ENCODE data around the gene EHHADH. TPM values are rescaled to one million over a fixed set of nuclear protein-coding genes. Genes with fewer than 3 reads are reported as not detected.

The EHHADH gene
- total and polyA plus RNA-seq, 2 of the 13 experiments (the other 11 are each of a cell fraction or from before 2014, with no cell fraction given) = 14.5 to 38.9 TPM

DNA sequence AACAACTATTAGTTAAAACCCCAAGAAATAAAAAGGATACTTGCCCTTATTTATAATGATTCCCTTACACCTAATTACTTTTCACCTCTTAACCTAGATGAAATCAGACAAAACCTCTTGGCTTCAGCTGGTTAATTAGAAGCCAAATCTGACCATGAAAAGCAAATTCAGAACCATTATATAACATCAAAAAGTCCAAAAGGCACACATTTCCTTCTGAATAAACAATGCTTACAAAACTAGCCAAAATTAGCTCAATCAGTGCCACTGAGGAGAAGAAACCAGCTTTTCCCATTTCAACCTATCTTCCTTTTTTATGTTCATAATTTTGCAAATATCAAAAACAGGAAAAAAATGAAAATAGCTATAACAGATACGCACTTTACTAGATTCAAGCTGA lies 3.2 kb downstream of the EHHADH start (continued):
- TF ChIP-seq FOXA1 (IDR thresholded peaks at IDR 0.05) (no peak), FOXA1 (CRISPR knock-in tag; IDR thresholded peaks at IDR 0.05) (peak; percentile 51), ELF3 (CRISPR knock-in tag; IDR thresholded peaks at IDR 0.05) (0 out of 2 replicates have a peak, but pooled peaks have one; percentile 34), KDM6A (CRISPR knock-in tag; IDR thresholded peaks at IDR 0.05; ENCODE audit: low read depth) (peak; percentile 29; the same call in 1 of the 2 replicates), POLR2AphosphoS5 (IDR thresholded peaks at IDR 0.05; ENCODE audit: low read depth, low read length) (0 out of 2 replicates have a peak, but pooled peaks have one; percentile 31), SOX5 (CRISPR knock-in tag; IDR thresholded peaks at IDR 0.05; ENCODE audit: borderline replicate concordance) (peak; percentile 54; the same call in 1 of the 2 replicates), CREB1 (IDR thresholded peaks at IDR 0.05) (no peak), CREB1 (CRISPR knock-in tag; IDR thresholded peaks at IDR 0.05) (peak; percentile 21; the same call in 1 of the 2 replicates), RARA (CRISPR knock-in tag; IDR thresholded peaks at IDR 0.05) (peak; percentile 47; the same call in 1 of the 2 replicates), NFATC3 (CRISPR knock-in tag; IDR thresholded peaks at IDR 0.05) (no peak)
- TF ChIP-seq, protein P1, sequence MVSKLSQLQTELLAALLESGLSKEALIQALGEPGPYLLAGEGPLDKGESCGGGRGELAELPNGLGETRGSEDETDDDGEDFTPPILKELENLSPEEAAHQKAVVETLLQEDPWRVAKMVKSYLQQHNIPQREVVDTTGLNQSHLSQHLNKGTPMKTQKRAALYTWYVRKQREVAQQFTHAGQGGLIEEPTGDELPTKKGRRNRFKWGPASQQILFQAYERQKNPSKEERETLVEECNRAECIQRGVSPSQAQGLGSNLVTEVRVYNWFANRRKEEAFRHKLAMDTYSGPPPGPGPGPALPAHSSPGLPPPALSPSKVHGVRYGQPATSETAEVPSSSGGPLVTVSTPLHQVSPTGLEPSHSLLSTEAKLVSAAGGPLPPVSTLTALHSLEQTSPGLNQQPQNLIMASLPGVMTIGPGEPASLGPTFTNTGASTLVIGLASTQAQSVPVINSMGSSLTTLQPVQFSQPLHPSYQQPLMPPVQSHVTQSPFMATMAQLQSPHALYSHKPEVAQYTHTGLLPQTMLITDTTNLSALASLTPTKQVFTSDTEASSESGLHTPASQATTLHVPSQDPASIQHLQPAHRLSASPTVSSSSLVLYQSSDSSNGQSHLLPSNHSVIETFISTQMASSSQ (IDR thresholded peaks at IDR 0.05; ENCODE audit: low read depth) = peak; percentile 81
- TF ChIP-seq, protein P1 (CRISPR knock-in tag; IDR thresholded peaks at IDR 0.05; ENCODE audit: borderline replicate concordance) = peak; percentile 65; the same call in 1 of the 2 replicates
